GM12878 (cell line): Measurements from ENCODE around the gene ACER3. TPM values are rescaled to one million over a fixed set of nuclear protein-coding genes. Genes with fewer than 3 reads are reported as not detected.

Source experiments
- ATAC-seq: fragments of 200-7000 bp; cut with Tn5 transposase; 3 replicates; pipeline ENCODE4 v1.9.1; 2020; ENCODE audit warnings: mild to moderate bottlenecking, moderate library complexity
- BruUV-seq: library from RNA; stranded (reverse); fragments of 400-500 nt; replicated peaks from 2 replicates; lab custom pipeline; 2021; lab: Mats Ljungman, UMichigan
- CTCF ChIA-PET: fragments of 300-600 bp; sonication (Branson Sonifier 250); formaldehyde crosslinking; extraction: SDS; loops from one replicate; lab custom pipeline; 2021; ENCODE audit warnings: inconsistent platforms; lab: Yijun Ruan, JAX
- POLR2A ChIA-PET: fragments of 350-600 bp; formaldehyde crosslinking; extraction: SDS; loops from one replicate; lab custom pipeline; 2021; ENCODE audit warnings: inconsistent platforms; lab: Charles Lee
- RAD21 ChIA-PET: fragments of 300-600 bp; sonication (Branson Sonifier 250); formaldehyde crosslinking; loops from one replicate; lab custom pipeline; 2023; ENCODE audit warnings: antibody characterized with exemption; ENCODE audit not compliant: unreplicated experiment; lab: Charles Lee
- SMC1A ChIA-PET: fragments of 300-600 bp; sonication (Branson Sonifier 250); formaldehyde crosslinking; loops from one replicate; lab custom pipeline; 2023; ENCODE audit not compliant: unreplicated experiment, uncharacterized antibody; lab: Charles Lee
- DNase-seq: peaks from one replicate; pipeline ENCODE4 v3.0.0-alpha.2; 2011; ENCODE audit warnings: low read depth, low spot score
- FAIRE-seq: peaks from 3 replicates; lab custom pipeline; 2011; peaks lifted over from hg19 to GRCh38; lab: Jason Lieb, UNC
- H2AFZ ChIP-seq: 2 replicates; pipeline ENCODE4 v1.6.0; 2011; ENCODE audit warnings: low read depth, low read length, control low read depth; ENCODE audit not compliant: control insufficient read depth
- H3K27ac ChIP-seq: 2 replicates; pipeline ENCODE4 v1.5.1; 2011; ENCODE audit warnings: control low read depth; ENCODE audit not compliant: control insufficient read depth, insufficient read depth
- H3K27me3 ChIP-seq, 2 experiments: replicated peaks in 1 of 2; 2 replicates each; pipeline versions ENCODE4 v1.6.0 to v1.6.1; 2011; ENCODE audit warnings: low read length in 1 of 2; ENCODE audit not compliant: control insufficient read depth in 2 of 2, insufficient read depth in 2 of 2
- H3K36me3 ChIP-seq, 2 experiments: 2 replicates each; pipeline ENCODE4 v1.5.1; 2011; ENCODE audit warnings: low read length in 1 of 2; ENCODE audit not compliant: control insufficient read depth in 2 of 2, insufficient read depth in 2 of 2
- H3K4me1 ChIP-seq: 2 replicates; pipeline ENCODE4 v1.6.1; 2011; ENCODE audit warnings: mild to moderate bottlenecking, low read length, moderate library complexity, mixed read lengths; ENCODE audit not compliant: control insufficient read depth, insufficient read depth
- H3K4me2 ChIP-seq: 2 replicates; pipeline ENCODE4 v1.6.0; 2011; ENCODE audit warnings: control low read depth; ENCODE audit not compliant: control insufficient read depth, insufficient read depth
- H3K4me3 ChIP-seq: fragments of 200-600 bp; sonication (generic); 2 replicates; pipeline ENCODE4 v1.5.1; 2016
- H3K79me2 ChIP-seq: 2 replicates; pipeline ENCODE4 v1.6.0; 2011; ENCODE audit warnings: low read length; ENCODE audit not compliant: control insufficient read depth, insufficient read depth
- H3K9ac ChIP-seq: 2 replicates; pipeline ENCODE4 v1.8.0; 2011; ENCODE audit warnings: low read length, control low read depth, mixed read lengths; ENCODE audit not compliant: control insufficient read depth, insufficient read depth
- H3K9me3 ChIP-seq: replicated peaks from 3 replicates; pipeline ENCODE4 v1.5.1; 2011; ENCODE audit warnings: mild to moderate bottlenecking, low read length; ENCODE audit not compliant: control insufficient read depth, insufficient read depth
- H4K20me1 ChIP-seq: 2 replicates; pipeline ENCODE4 v1.6.0; 2011; ENCODE audit not compliant: control insufficient read depth, insufficient read depth
- BACH1 ChIP-seq: fragments of 450-650 bp; IDR thresholded peaks from 2 replicates; pipeline ENCODE4 v1.6.1; 2017; ENCODE audit warnings: mild to moderate bottlenecking, borderline replicate concordance
- CBX5 ChIP-seq: sonication (generic); IDR thresholded peaks from 2 replicates; pipeline ENCODE4 v1.6.1; 2016; ENCODE audit warnings: low read depth, moderate library complexity, mild to moderate bottlenecking, inconsistent platforms
- CEBPB ChIP-seq, 2 experiments: fragments of 150-350 bp in 1 of 2; IDR thresholded peaks; 2 replicates each; pipeline ENCODE4 v1.6.1; 2012 to 2014; ENCODE audit warnings: low read depth in 2 of 2, low read length in 2 of 2, borderline replicate concordance in 1 of 2, inconsistent platforms in 1 of 2
- CHD2 ChIP-seq: IDR thresholded peaks from 2 replicates; pipeline ENCODE4 v1.6.1; 2011; ENCODE audit warnings: low read depth, low read length, improper control_type of control experiment, borderline replicate concordance
- HCFC1 ChIP-seq: fragments of 150-350 bp; IDR thresholded peaks from 2 replicates; pipeline ENCODE4 v1.6.1; 2014; ENCODE audit warnings: low read length
- IKZF1 ChIP-seq: fragments of 450-650 bp; conservative IDR thresholded peaks from 2 replicates; pipeline ENCODE4 v1.6.1; 2017; ENCODE audit warnings: antibody characterized with exemption, mild to moderate bottlenecking
- MYC ChIP-seq: IDR thresholded peaks from 2 replicates; pipeline ENCODE4 v1.6.1; 2011; ENCODE audit warnings: mild to moderate bottlenecking, low read length, moderate library complexity, inconsistent platforms; ENCODE audit not compliant: insufficient read depth, insufficient replicate concordance, insufficient read length, severe bottlenecking
- PBX3 ChIP-seq: IDR thresholded peaks from 2 replicates; pipeline ENCODE4 v1.6.1; 2011; ENCODE audit warnings: mild to moderate bottlenecking, low read depth, low read length, moderate library complexity; ENCODE audit not compliant: insufficient replicate concordance
- SIN3A ChIP-seq: IDR thresholded peaks from 2 replicates; pipeline ENCODE4 v1.6.1; 2012; ENCODE audit warnings: low read depth, low read length, improper control_type of control experiment
- WGBS: methylation state at CpG from one replicate; pipeline ENCODE4 v1.1.6; 2016; ENCODE audit warnings: low lambda C conversion rate; ENCODE audit not compliant: insufficient replicate concordance, insufficient coverage; ENCODE audit errors: missing lambda C conversion rate; 5-methylcytosine and 5-hydroxymethylcytosine counted together
- in situ Hi-C: fragments of 300-500 bp; cut with MboI; formaldehyde crosslinking; loops from 9 replicates; pipeline ENCODE4 v1.14.3; 2018; ENCODE audit warnings: mixed read lengths
- intact Hi-C: fragments of 100-400 bp; cut with micrococcal nuclease; formaldehyde crosslinking; loops from one replicate; pipeline ENCODE4 v1.14.2; 2022; ENCODE audit not compliant: unreplicated experiment
- polyA plus RNA-seq, 11 experiments: library from polyadenylated mRNA; depleted of rRNA in 4 of 11; unstranded in 6 of 11; stranded (reverse) in 5 of 11; fragments of >200 nt; fragmentation: Nextera tagmentation in 4 of 11; fragmentation: Illumina TruSeq in 1 of 11; extraction: Ambion mirVana in 4 of 11; extraction: Trizol in 1 of 11; gene quantifications; 1 replicate in 1 of 11; 2 replicates in 10 of 11; pipeline versions ENCODE4 v1.2.1 to v1.2.3, GENCODE V29; 2011 to 2016; ENCODE audit warnings: inconsistent platforms in 2 of 11, missing spikeins in 2 of 11, low read depth in 1 of 11
- total RNA-seq, 4 experiments: library from RNA; depleted of rRNA in 3 of 4; stranded (reverse); fragments of >200 nt in 3 of 4; fragmentation: Illumina TruSeq in 1 of 4; extraction: Trizol in 1 of 4; gene quantifications; 2 replicates each; pipeline versions ENCODE4 v1.2.1 to v1.2.3, GENCODE V29; 2013 to 2021

ACER3 gene
- total and polyA plus RNA-seq, 10 of the 15 experiments (the other 5 are each of a cell fraction or from before 2014, with no cell fraction given): 2.8 to 17.4 (median 10.3) TPM

- ATAC-seq: no peak
- no TSS peak for BruUV-seq
- H3K36me3 ChIP-seq: no peaks in the 10 kb centered on the region
- intact Hi-C loops: no loop called here
- H3K4me2 ChIP-seq: no peak overlapping the region
- H3K27me3 ChIP-seq: no peaks in the 10 kb centered on the region
- no peak overlapping the region for H3K4me3 ChIP-seq
- ChIA-PET POLR2A (no interaction called here), RAD21 (interaction anchor here (1.4 kb wide), 1 partner anchor 38 kb away, joined by 6 read pairs; no protein-coding TSS in a partner anchor), SMC1A (interaction anchor here (1.6 to 3.2 kb wide), 2 partner anchors 10 to 37 kb away, joined by 4 to 8 read pairs; no protein-coding TSS in a partner anchor)
- H3K4me1 ChIP-seq: no peaks in the 10 kb centered on the region
- DNase-seq: no peak
- H3K9ac ChIP-seq: no peak overlapping the region
- no peak for FAIRE-seq
- in situ Hi-C loops: no loop called here
- no peak overlapping the region for H2AFZ ChIP-seq
- H4K20me1 ChIP-seq: no peaks in the 10 kb centered on the region; the same call in 1 of the 2 replicates
- peaks cover 2% of the 10 kb centered on the region; the same call in 1 of the 3 replicates for H3K9me3 ChIP-seq
- TF ChIP-seq SIN3A: no peak
- no peak for TF ChIP-seq IKZF1
- TF ChIP-seq MYC: no peak
- no peak for TF ChIP-seq HCFC1
- no peak for TF ChIP-seq BACH1
- no peak for TF ChIP-seq CHD2
- no peak for TF ChIP-seq CEBPB (IDR thresholded peaks at IDR 0.05; ENCODE audit: borderline replicate concordance in 1 of 2, low read depth in 2 of 2, low read length in 2 of 2)
- TF ChIP-seq PBX3: no peak
- no peak for TF ChIP-seq CBX5
- TF ChIP-seq, all 136 proteins: peak for 0
- Histone ChIP-seq H3K27ac (no peak overlapping the region), H3K79me2 (no peaks in the 10 kb centered on the region)
- 0% methylated on average over 1 of the region's 1 CpG for WGBS
- CTCF ChIA-PET: interaction anchor here (1.4 to 1.5 kb wide), 2 partner anchors 25 to 37 kb away, joined by 3 to 4 read pairs; no protein-coding TSS in a partner anchor
Measured at GRCh38 chr11:77054084-77054483, 193.4 kb downstream of the ACER3 start.
